Astrocyte (in vitro differentiated cells and primary cell): ENCODE measurements around the gene SGCB. TPM values are rescaled to one million over a fixed set of nuclear protein-coding genes. Genes with fewer than 3 reads are reported as not detected.

Experiments used
- DNase-seq: peaks from one replicate; pipeline ENCODE4 v3.0.0-alpha.2; 2010; ENCODE audit warnings: low read depth
- FAIRE-seq: peaks from 2 replicates; lab custom pipeline; 2011; peaks lifted over from hg19 to GRCh38; lab: Jason Lieb, UNC
- H2AFZ ChIP-seq: 2 replicates; pipeline ENCODE4 v1.6.0; 2012; ENCODE audit warnings: low read depth, low read length, inconsistent platforms
- H3K27ac ChIP-seq: 2 replicates; pipeline ENCODE4 v1.5.1; 2011; ENCODE audit warnings: low read depth, low read length, inconsistent platforms
- H3K27me3 ChIP-seq: 2 replicates; pipeline ENCODE4 v1.6.0; 2011; ENCODE audit warnings: low read length, inconsistent platforms; ENCODE audit not compliant: insufficient read depth
- H3K36me3 ChIP-seq: 2 replicates; pipeline ENCODE4 v1.5.1; 2011; ENCODE audit warnings: low read length, inconsistent platforms; ENCODE audit not compliant: insufficient read depth
- H3K4me1 ChIP-seq: 2 replicates; pipeline ENCODE4 v1.5.1; 2011; ENCODE audit warnings: low read length, inconsistent platforms; ENCODE audit not compliant: insufficient read depth
- H3K4me2 ChIP-seq: 2 replicates; pipeline ENCODE4 v1.6.0; 2012; ENCODE audit warnings: low read length, inconsistent platforms
- H3K4me3 ChIP-seq: 2 replicates; pipeline ENCODE4 v1.5.1; 2011; ENCODE audit warnings: low read depth, mild to moderate bottlenecking, low read length, inconsistent platforms; ENCODE audit not compliant: insufficient read depth
- H3K79me2 ChIP-seq: 2 replicates; pipeline ENCODE4 v1.6.0; 2012; ENCODE audit warnings: mild to moderate bottlenecking, low read length, inconsistent platforms; ENCODE audit not compliant: insufficient read depth
- H3K9ac ChIP-seq: 2 replicates; pipeline ENCODE4 v1.6.0; 2012; ENCODE audit warnings: mild to moderate bottlenecking, low read length, inconsistent platforms
- H3K9me3 ChIP-seq: 2 replicates; pipeline ENCODE4 v1.5.1; 2012; ENCODE audit warnings: low read depth, mild to moderate bottlenecking, low read length, inconsistent platforms; ENCODE audit not compliant: insufficient read depth
- H4K20me1 ChIP-seq: 2 replicates; pipeline ENCODE4 v1.6.0; 2012; ENCODE audit warnings: low read length, inconsistent platforms; ENCODE audit not compliant: insufficient read depth
- H3K27ac Mint-ChIP-seq: one replicate; pipeline ENCODE4 v1.8.0; 2021; ENCODE audit warnings: mild to moderate bottlenecking, mixed read lengths; ENCODE audit not compliant: unreplicated experiment
- H3K27me3 Mint-ChIP-seq: one replicate; pipeline ENCODE4 v1.8.0; 2021; ENCODE audit warnings: low read depth, mixed read lengths; ENCODE audit not compliant: unreplicated experiment
- H3K36me3 Mint-ChIP-seq: one replicate; pipeline ENCODE4 v1.8.0; 2021; ENCODE audit warnings: low read depth, mixed read lengths; ENCODE audit not compliant: unreplicated experiment
- H3K4me1 Mint-ChIP-seq: one replicate; pipeline ENCODE4 v1.8.0; 2021; ENCODE audit warnings: low read depth, mixed read lengths; ENCODE audit not compliant: unreplicated experiment
- H3K4me3 Mint-ChIP-seq: one replicate; pipeline ENCODE4 v1.8.0; 2021; ENCODE audit warnings: mild to moderate bottlenecking, moderate library complexity, mixed read lengths; ENCODE audit not compliant: unreplicated experiment
- H3K9me3 Mint-ChIP-seq: one replicate; pipeline ENCODE4 v1.8.0; 2021; ENCODE audit warnings: mild to moderate bottlenecking, mixed read lengths; ENCODE audit not compliant: unreplicated experiment
- EZH2 ChIP-seq: IDR thresholded peaks from 2 replicates; pipeline ENCODE4 v1.6.1; 2012; ENCODE audit warnings: mild to moderate bottlenecking, low read length, inconsistent platforms; ENCODE audit not compliant: insufficient read depth
- total RNA-seq: library from RNA; stranded (reverse); gene quantifications from 2 replicates; pipeline ENCODE4 v1.2.1, GENCODE V29; 2021
- TF ChIP-seq, protein P1 (sequence below): IDR thresholded peaks from 2 replicates; pipeline ENCODE4 v1.5.1; 2011; ENCODE audit warnings: low read depth, mild to moderate bottlenecking, inconsistent platforms, low read length, moderate library complexity; ENCODE audit not compliant: insufficient read depth

Gene SGCB
- total RNA-seq, 1 donor from 2014 or later, result 75.6 TPM

DNA sequence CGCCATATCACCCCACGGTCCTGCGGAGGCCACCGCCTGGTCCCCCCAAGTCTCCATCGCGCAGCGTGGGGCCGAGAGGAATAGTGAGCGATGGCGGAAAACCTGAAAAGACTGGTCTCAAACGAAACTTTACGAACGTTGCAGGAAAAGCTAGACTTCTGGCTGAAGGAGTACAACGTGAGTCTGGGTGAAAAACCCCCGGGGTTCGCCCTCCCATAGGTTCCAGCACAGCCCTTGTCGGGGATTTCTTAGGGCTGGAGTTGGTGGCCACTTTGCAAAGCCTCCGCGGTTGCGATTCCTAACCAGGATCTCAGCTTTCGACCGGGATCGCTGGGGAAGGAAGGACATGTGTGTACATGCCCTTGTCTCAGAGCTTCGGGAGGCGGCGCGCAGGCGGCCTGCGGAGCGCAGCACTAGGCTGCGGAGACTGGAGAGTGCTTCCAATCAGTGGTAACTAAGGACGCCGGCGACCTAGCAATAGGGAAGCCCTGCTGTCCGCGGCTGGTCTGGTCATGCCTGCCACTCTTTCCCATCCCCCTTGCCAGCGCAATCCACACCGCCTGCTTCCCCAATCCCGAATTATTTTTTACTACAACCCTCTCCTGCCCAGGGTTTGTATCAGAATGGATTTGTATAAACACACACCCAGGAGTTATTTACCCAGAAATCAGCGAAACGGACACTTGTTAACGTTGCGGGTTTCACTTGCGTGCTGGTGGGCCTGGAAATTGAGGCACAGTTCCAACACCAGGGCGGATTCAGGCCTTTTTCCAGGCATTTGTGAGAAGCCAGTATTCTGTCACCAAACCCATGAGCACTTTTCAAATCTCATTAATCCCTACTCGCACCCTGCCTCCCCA lies 13.7 kb upstream of the SGCB start:
- peak overlapping the region; percentile 100 for H3K4me2 ChIP-seq
- no peaks in the 10 kb centered on the region for H4K20me1 ChIP-seq
- peak overlapping the region; percentile 82 for H3K4me3 ChIP-seq
- no peaks in the 10 kb centered on the region for H3K27me3 Mint-ChIP-seq
- peaks cover 7% of the 10 kb centered on the region for H3K4me1 ChIP-seq
- H3K9me3 Mint-ChIP-seq, result peaks cover 2% of the 10 kb centered on the region
- FAIRE-seq (peak; percentile 69), DNase-seq (peak; percentile 88)
- peaks cover 14% of the 10 kb centered on the region for H3K4me1 Mint-ChIP-seq
- peak overlapping the region; percentile 86 for H3K9ac ChIP-seq
- H3K27ac Mint-ChIP-seq, result peak overlapping the region; percentile 95
- TF ChIP-seq EZH2, result no peak
- TF ChIP-seq, protein P1, sequence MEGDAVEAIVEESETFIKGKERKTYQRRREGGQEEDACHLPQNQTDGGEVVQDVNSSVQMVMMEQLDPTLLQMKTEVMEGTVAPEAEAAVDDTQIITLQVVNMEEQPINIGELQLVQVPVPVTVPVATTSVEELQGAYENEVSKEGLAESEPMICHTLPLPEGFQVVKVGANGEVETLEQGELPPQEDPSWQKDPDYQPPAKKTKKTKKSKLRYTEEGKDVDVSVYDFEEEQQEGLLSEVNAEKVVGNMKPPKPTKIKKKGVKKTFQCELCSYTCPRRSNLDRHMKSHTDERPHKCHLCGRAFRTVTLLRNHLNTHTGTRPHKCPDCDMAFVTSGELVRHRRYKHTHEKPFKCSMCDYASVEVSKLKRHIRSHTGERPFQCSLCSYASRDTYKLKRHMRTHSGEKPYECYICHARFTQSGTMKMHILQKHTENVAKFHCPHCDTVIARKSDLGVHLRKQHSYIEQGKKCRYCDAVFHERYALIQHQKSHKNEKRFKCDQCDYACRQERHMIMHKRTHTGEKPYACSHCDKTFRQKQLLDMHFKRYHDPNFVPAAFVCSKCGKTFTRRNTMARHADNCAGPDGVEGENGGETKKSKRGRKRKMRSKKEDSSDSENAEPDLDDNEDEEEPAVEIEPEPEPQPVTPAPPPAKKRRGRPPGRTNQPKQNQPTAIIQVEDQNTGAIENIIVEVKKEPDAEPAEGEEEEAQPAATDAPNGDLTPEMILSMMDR, result no peak
- H3K36me3 Mint-ChIP-seq, result no peaks in the 10 kb centered on the region
- H3K36me3 ChIP-seq, result no peaks in the 10 kb centered on the region
- H3K4me3 Mint-ChIP-seq, result peak overlapping the region; percentile 95
- H2AFZ ChIP-seq, result peak overlapping the region; percentile 96
- H3K9me3 ChIP-seq, result no peaks in the 10 kb centered on the region
- no peaks in the 10 kb centered on the region for H3K27me3 ChIP-seq
- H3K27ac ChIP-seq, result peak overlapping the region; percentile 76
- H3K79me2 ChIP-seq, result no peaks in the 10 kb centered on the region

DNA sequence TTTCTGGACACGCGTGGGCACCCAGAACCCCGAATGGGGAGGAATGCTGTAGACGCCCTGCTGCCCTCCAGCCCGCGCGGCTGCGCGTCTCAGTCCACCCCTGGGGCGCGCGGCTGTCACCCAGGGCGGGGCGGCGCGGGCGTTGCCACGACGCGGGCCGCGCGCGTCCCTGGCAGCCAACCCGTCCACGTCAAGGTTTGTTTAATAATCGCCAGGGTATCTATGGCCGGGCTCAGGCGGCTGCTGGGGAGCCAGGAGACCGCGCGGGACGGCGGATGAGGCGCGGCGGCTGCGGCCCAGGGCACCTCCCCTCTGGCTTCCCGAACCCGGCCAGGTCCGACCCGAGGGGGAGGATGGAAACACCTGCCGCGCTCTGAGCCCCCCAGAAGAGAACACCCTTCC lies 13.1 kb upstream of the SGCB start, which contains the start of gene SPATA18:
Gene SPATA18 (plus strand): TSS at position 92 of the 402 bp plus-strand sequence. CDS start 401 bp downstream, outside the sequence.
- Histone ChIP-seq H3K27me3 (no peaks in the 10 kb centered on the region), H3K9ac (peak within 1 kb of the TSS; percentile 86), H2AFZ (peak within 1 kb of the TSS; percentile 96), H3K36me3 (no peaks in the 10 kb centered on the region), H4K20me1 (no peaks in the 10 kb centered on the region), H3K79me2 (no peaks in the 10 kb centered on the region), H3K4me3 (peak within 1 kb of the TSS; percentile 82), H3K4me1 (peaks cover 7% of the 10 kb centered on the region), H3K4me2 (peak within 1 kb of the TSS; percentile 100), H3K9me3 (no peaks in the 10 kb centered on the region), H3K27ac (peak within 1 kb of the TSS; percentile 76)
- peak within 1 kb of the TSS; percentile 95 for H3K4me3 Mint-ChIP-seq
- no peak for FAIRE-seq
- peak; percentile 10 for DNase-seq
- peak within 1 kb of the TSS; percentile 95 for H3K27ac Mint-ChIP-seq
- H3K9me3 Mint-ChIP-seq, result peaks cover 2% of the 10 kb centered on the region
- H3K36me3 Mint-ChIP-seq, result no peaks in the 10 kb centered on the region
- no peaks in the 10 kb centered on the region for H3K27me3 Mint-ChIP-seq
- TF ChIP-seq, protein P1, result no peak
- TF ChIP-seq EZH2, result no peak
- H3K4me1 Mint-ChIP-seq, result peaks cover 14% of the 10 kb centered on the region
